Glutamatergic neuron (in vitro differentiated cells): ENCODE results near the gene SLC25A13. TPM values are rescaled to one million over a fixed set of nuclear protein-coding genes. Genes with fewer than 3 reads are reported as not detected.

ENCODE experiments used
- DNase-seq: peaks from one replicate; pipeline ENCODE4 v3.0.0; 2022
- H3K27ac Mint-ChIP-seq: one replicate; pipeline ENCODE4 v1.8.0; 2020; ENCODE audit warnings: mild to moderate bottlenecking, mixed read lengths, inconsistent platforms; ENCODE audit not compliant: unreplicated experiment
- H3K27me3 Mint-ChIP-seq: one replicate; pipeline ENCODE4 v1.8.0; 2020; ENCODE audit warnings: mild to moderate bottlenecking, moderate library complexity, mixed read lengths, inconsistent platforms; ENCODE audit not compliant: unreplicated experiment
- H3K36me3 Mint-ChIP-seq: one replicate; pipeline ENCODE4 v1.8.0; 2020; ENCODE audit warnings: mild to moderate bottlenecking, mixed read lengths, inconsistent platforms; ENCODE audit not compliant: unreplicated experiment
- H3K4me1 Mint-ChIP-seq: one replicate; pipeline ENCODE4 v1.8.0; 2020; ENCODE audit warnings: mild to moderate bottlenecking, low read depth, mixed read lengths, inconsistent platforms; ENCODE audit not compliant: unreplicated experiment
- H3K4me3 Mint-ChIP-seq: one replicate; pipeline ENCODE4 v1.8.0; 2020; ENCODE audit warnings: mild to moderate bottlenecking, mixed read lengths, inconsistent platforms; ENCODE audit not compliant: unreplicated experiment
- H3K9me3 Mint-ChIP-seq: one replicate; pipeline ENCODE4 v1.8.0; 2020; ENCODE audit warnings: mild to moderate bottlenecking, moderate library complexity, mixed read lengths, inconsistent platforms; ENCODE audit not compliant: unreplicated experiment
- total RNA-seq: library from RNA; stranded (reverse); fragmentation: NEBNext Ultra II Directional; extraction: Animal tissue kit (Norgen Biotek cat#: 25700); gene quantifications from one replicate; pipeline ENCODE4 v1.2.1, GENCODE V29; 2021; ENCODE audit not compliant: unreplicated experiment
- TF ChIP-seq, protein P1 (sequence below): fragments of 200-600 bp; sonication (generic); IDR thresholded peaks from one replicate; pipeline ENCODE4 v1.5.0; 2021; ENCODE audit not compliant: partially characterized antibody, unreplicated experiment

Gene SLC25A13
- total RNA-seq, 1 donor from 2014 or later, result 48.5 TPM

DNA sequence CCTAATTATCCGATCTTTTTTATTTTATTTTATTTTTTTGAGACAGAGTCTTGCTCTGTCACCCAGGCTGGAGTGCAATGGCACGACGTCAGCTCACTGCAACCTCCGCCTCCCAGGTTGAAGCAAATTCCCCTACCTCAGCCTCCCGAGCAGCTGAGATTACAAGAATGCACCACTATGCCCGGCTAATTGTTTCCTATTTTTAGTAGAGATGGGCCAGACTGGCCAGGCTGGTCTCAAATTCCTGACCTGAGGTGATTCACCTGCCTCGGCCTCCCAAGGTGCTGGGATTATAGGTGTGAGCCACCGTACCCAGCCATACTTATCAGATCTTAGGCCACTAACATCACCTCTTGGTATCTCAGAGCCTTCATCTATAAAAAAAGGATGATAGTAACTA, 4.9 kb downstream of the SLC25A13 start:
- H3K27ac Mint-ChIP-seq, result no peak overlapping the region
- H3K9me3 Mint-ChIP-seq, result peaks cover 3% of the 10 kb centered on the region
- H3K27me3 Mint-ChIP-seq, result peaks cover 4% of the 10 kb centered on the region
- TF ChIP-seq, protein P1, sequence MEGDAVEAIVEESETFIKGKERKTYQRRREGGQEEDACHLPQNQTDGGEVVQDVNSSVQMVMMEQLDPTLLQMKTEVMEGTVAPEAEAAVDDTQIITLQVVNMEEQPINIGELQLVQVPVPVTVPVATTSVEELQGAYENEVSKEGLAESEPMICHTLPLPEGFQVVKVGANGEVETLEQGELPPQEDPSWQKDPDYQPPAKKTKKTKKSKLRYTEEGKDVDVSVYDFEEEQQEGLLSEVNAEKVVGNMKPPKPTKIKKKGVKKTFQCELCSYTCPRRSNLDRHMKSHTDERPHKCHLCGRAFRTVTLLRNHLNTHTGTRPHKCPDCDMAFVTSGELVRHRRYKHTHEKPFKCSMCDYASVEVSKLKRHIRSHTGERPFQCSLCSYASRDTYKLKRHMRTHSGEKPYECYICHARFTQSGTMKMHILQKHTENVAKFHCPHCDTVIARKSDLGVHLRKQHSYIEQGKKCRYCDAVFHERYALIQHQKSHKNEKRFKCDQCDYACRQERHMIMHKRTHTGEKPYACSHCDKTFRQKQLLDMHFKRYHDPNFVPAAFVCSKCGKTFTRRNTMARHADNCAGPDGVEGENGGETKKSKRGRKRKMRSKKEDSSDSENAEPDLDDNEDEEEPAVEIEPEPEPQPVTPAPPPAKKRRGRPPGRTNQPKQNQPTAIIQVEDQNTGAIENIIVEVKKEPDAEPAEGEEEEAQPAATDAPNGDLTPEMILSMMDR, result no peak
- H3K36me3 Mint-ChIP-seq, result no peaks in the 10 kb centered on the region
- peaks cover 8% of the 10 kb centered on the region for H3K4me1 Mint-ChIP-seq
- no peak for DNase-seq
- H3K4me3 Mint-ChIP-seq, result no peak overlapping the region

DNA sequence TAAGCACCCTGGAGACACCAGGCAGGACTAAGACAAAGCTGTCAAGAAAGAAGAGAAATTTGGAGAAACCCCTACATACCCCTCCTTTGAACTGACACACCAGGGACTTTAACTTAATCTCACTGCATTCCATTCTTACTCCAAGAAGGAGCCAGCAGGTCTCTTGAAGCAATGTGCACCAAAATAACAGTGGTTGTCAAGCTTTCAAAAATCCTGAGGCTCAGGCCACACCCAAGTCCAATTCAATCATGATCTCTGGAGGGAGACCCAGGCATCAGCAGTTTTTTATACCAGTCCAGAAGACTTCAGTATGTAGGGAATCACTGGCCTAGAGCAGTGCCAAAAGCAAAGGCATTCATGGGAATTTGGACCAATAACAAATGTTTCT, 6.8 kb downstream of the SLC25A13 start:
- Mint-ChIP-seq H3K4me1 (no peaks in the 10 kb centered on the region), H3K4me3 (no peak overlapping the region), H3K27me3 (no peaks in the 10 kb centered on the region), H3K36me3 (no peaks in the 10 kb centered on the region), H3K9me3 (peaks cover 3% of the 10 kb centered on the region), H3K27ac (no peak overlapping the region)
- TF ChIP-seq, protein P1, result no peak
- DNase-seq, result no peak

- H3K4me1 Mint-ChIP-seq, result no peaks in the 10 kb centered on the region
These were observed 7.3 kb downstream of the SLC25A13 start for GRCh38 chr7:96314402-96315124.

GRCh38 chr7:96313940-96314339, 8.0 kb downstream of the SLC25A13 start:
- peaks cover 3% of the 10 kb centered on the region for H3K9me3 Mint-ChIP-seq
- no peaks in the 10 kb centered on the region for H3K27me3 Mint-ChIP-seq
- peak overlapping the region; percentile 8 for H3K4me3 Mint-ChIP-seq
- TF ChIP-seq, protein P1, result no peak
- H3K36me3 Mint-ChIP-seq, result no peaks in the 10 kb centered on the region
- H3K4me1 Mint-ChIP-seq, result no peaks in the 10 kb centered on the region
- no peak for DNase-seq
- no peak overlapping the region for H3K27ac Mint-ChIP-seq

More at GRCh38 chr7:96314402-96315124, 7.3 kb downstream of the SLC25A13 start:
- no peaks in the 10 kb centered on the region for H3K27me3 Mint-ChIP-seq
- no peak for DNase-seq
- peaks cover 3% of the 10 kb centered on the region for H3K9me3 Mint-ChIP-seq
- H3K27ac Mint-ChIP-seq, result no peak overlapping the region
- no peaks in the 10 kb centered on the region for H3K36me3 Mint-ChIP-seq
- H3K4me3 Mint-ChIP-seq, result no peak overlapping the region
- TF ChIP-seq, protein P1, result no peak

- DNase-seq, result no peak
- H3K4me3 Mint-ChIP-seq, result no peak overlapping the region
- H3K4me1 Mint-ChIP-seq, result no peaks in the 10 kb centered on the region
- no peaks in the 10 kb centered on the region for H3K27me3 Mint-ChIP-seq
- H3K9me3 Mint-ChIP-seq, result peaks cover 3% of the 10 kb centered on the region
- TF ChIP-seq, protein P1, result no peak
- no peak overlapping the region for H3K27ac Mint-ChIP-seq
- no peaks in the 10 kb centered on the region for H3K36me3 Mint-ChIP-seq
These were observed 9.4 kb downstream of the SLC25A13 start for GRCh38 chr7:96312502-96312901.
